Measurements from ENCODE around the gene TMEM63A.

DNA sequence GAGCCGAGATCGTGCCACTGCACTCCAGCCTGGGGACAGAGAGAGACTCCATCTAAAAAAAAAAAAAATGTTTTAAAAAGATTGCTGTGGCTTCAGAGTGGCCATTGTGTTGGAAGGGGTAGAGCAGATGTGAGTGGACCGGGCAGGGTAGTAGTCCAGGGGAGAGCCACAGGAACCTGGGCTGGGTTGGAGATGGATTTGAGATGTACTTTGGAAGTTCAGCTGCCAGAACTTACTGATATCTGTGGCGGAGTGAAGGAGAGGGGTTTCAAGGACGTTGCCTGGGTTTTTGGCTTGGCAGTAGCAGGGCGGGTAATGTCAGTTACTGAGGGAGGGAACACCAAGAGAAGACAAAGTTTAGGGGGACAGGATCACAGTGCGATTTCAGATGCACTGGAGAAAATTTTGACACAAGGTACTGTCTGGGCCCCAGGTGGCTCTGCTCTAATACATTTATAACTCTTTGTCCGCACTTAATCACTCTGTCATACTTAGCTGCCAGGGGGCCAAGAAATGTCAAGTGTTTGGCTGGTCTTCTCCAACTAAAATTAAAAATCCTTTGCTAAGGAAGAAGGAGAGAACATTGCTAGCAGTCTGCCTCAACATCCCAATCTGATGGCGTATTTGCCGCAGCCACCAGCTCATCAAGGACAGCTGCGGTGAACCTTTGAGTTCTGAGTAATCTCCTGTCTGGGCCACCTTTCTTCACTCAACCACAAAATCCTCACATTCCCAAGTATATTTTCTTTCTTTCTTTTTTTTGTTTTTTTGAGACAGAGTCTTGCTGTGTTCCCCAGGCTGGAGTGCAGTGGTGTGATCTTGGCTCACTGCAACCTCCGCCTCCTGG lies 62.6 kb downstream of the TMEM63A start:
- TF ChIP-seq NFE2L2 (IDR thresholded peaks at IDR 0.05; ENCODE audit: low read length) (no peak), CTCF (CRISPR knock-in tag; IDR thresholded peaks at IDR 0.05) (no peak), ZBTB8A (CRISPR knock-in tag; IDR thresholded peaks at IDR 0.05; ENCODE audit: borderline replicate concordance, low read depth) (no peak), HDAC6 (IDR thresholded peaks at IDR 0.05; ENCODE audit: low read depth, low read length) (no peak), ZNF570 (CRISPR knock-in tag; IDR thresholded peaks at IDR 0.05; ENCODE audit: borderline replicate concordance) (no peak), ZNF383 (CRISPR knock-in tag; IDR thresholded peaks at IDR 0.05; ENCODE audit: borderline replicate concordance) (no peak), POLR2A (IDR thresholded peaks at IDR 0.05; ENCODE audit: insufficient read depth in 1 of 2, low read depth in 2 of 2, low read length in 2 of 2) (no peak), MYC (CRISPR knock-in tag; IDR thresholded peaks at IDR 0.05; ENCODE audit: borderline replicate concordance) (no peak), GABPB1 (CRISPR knock-in tag; IDR thresholded peaks at IDR 0.05) (no peak)
- TF ChIP-seq, protein P1, sequence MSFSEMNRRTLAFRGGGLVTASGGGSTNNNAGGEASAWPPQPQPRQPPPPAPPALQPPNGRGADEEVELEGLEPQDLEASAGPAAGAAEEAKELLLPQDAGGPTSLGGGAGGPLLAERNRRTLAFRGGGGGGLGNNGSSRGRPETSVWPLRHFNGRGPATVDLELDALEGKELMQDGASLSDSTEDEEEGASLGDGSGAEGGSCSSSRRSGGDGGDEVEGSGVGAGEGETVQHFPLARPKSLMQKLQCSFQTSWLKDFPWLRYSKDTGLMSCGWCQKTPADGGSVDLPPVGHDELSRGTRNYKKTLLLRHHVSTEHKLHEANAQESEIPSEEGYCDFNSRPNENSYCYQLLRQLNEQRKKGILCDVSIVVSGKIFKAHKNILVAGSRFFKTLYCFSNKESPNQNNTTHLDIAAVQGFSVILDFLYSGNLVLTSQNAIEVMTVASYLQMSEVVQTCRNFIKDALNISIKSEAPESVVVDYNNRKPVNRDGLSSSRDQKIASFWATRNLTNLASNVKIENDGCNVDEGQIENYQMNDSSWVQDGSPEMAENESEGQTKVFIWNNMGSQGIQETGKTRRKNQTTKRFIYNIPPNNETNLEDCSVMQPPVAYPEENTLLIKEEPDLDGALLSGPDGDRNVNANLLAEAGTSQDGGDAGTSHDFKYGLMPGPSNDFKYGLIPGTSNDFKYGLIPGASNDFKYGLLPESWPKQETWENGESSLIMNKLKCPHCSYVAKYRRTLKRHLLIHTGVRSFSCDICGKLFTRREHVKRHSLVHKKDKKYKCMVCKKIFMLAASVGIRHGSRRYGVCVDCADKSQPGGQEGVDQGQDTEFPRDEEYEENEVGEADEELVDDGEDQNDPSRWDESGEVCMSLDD (CRISPR knock-in tag; IDR thresholded peaks at IDR 0.05; ENCODE audit: borderline replicate concordance): no peak

All from HepG2 (cell line).